Measurements from ENCODE around the gene ARHGAP11A.

The ARHGAP11A gene

GRCh38 chr15:32688151-32688639, 72.9 kb downstream of the ARHGAP11A start:
- no peak for DNase-seq (ENCODE audit: low spot score)

Measured in iPS-NIHi11 (cell line).